ENCODE measurements around the gene BRSK2. TPM values are rescaled to one million over a fixed set of nuclear protein-coding genes. Genes with fewer than 3 reads are reported as not detected.

Gene BRSK2
- total RNA-seq, 4 donors from 2014 or later, result 0.23 to 0.68 TPM; not detected in 2

GRCh38 chr11:1473011-1473628, 83.4 kb downstream of the BRSK2 start:
- H3K4me3 ChIP-seq (ENCODE audit: low read depth, poor library complexity, severe bottlenecking), result no peak overlapping the region
- 91 to 97% methylated on average over 11 to 12 of the region's 12 CpGs for WGBS, 2 donors
- no peak for TF ChIP-seq POLR2A (IDR thresholded peaks at IDR 0.05)
- TF ChIP-seq CTCF (IDR thresholded peaks at IDR 0.05), result no peak
- intact Hi-C loops (cut with DNase I; ENCODE audit: low total_unique reads), result no loop called here
- DNase-seq (ENCODE audit: low spot score in 2 of 2), result no peak

- H3K4me3 ChIP-seq (ENCODE audit: low read depth, poor library complexity, severe bottlenecking), result no peak overlapping the region
- intact Hi-C loops (cut with DNase I; ENCODE audit: low total_unique reads), result no loop called here
- 96% methylated on average over 21 to 22 of the region's 22 CpGs for whole genome bisulfite sequencing, 2 donors
- TF ChIP-seq POLR2A (IDR thresholded peaks at IDR 0.05) (no peak), CTCF (IDR thresholded peaks at IDR 0.05) (no peak)
- DNase-seq (ENCODE audit: low spot score in 2 of 2), result no peak
Observed at GRCh38 chr11:1473786-1474185, 84.1 kb downstream of the BRSK2 start.

GRCh38 chr11:1475841-1476240, 86.1 kb downstream of the BRSK2 start:
- no peak overlapping the region for H3K4me3 ChIP-seq (ENCODE audit: low read depth, poor library complexity, severe bottlenecking)
- DNase-seq (ENCODE audit: low spot score in 2 of 2), result no peak
- no peak for TF ChIP-seq CTCF (IDR thresholded peaks at IDR 0.05)
- no peak for TF ChIP-seq POLR2A (IDR thresholded peaks at IDR 0.05)
- WGBS, 2 donors, result 92 to 94% methylated on average over 12 of the region's 12 CpGs
- intact Hi-C loops (cut with DNase I; ENCODE audit: low total_unique reads), result no loop called here

DNA sequence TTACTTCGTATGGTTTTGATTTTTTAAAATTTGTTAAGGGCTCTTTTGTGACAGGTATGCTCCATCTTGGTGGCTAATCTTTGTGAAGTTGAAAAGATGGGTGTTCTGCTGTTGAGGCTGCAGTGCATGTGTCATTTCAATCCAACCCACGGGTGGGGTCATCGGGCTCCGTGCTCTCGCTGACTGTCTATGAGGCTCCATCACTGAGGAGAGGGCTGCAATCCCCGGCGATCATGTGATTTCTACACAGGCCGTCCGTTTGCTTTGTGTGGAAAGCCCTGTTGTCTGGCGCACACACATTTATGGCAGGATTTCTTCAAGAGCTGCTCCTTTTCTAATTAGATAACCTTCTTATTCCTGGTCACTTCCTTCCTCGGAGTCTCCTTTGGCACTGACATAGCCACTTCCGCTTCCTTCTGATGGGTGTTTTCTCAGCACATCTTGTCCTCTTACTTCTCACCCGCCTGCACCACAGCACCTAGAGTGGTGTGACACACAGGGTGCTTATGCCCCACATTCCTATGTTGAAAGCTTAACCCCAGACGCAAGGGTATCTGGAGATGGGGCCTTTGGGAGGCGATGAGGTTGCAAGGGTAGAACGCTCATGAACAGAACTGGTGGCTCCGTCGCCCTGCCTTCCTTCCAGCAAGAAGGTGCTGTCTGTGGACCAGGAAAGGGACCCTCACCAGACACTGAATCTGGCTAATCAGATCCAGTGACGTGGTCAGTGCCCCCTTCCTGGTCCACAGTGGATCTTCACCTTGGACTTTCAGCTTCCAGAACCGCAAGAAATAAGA, 87.4 kb downstream of the BRSK2 start:
- TF ChIP-seq CTCF (IDR thresholded peaks at IDR 0.05) (no peak), POLR2A (IDR thresholded peaks at IDR 0.05) (no peak)
- intact Hi-C loops (cut with DNase I; ENCODE audit: low total_unique reads), result no loop called here
- no peak overlapping the region for H3K4me3 ChIP-seq (ENCODE audit: low read depth, poor library complexity, severe bottlenecking)
- DNase-seq (ENCODE audit: low spot score in 2 of 2), result no peak
- WGBS, 2 donors, result 87 to 92% methylated on average over 20 of the region's 20 CpGs

DNA sequence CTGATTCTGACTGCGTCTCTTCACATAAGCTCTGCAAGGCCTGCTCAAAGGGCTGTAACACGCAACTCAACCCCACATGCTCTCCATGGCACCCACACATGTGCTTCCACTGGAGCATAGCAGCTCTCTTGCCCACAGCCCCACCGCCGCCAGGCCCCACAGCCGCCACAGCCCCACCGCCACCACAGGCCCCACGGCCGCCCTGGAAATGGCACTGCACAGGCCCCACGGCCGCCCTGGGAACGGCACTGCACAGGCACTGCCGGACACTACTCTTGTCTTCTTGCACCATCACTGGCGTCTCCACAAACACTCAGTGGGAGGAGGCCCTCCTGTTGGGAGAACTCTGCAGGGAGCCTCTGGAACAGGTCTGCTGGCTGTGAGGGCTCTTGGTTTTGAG, 88.3 kb downstream of the BRSK2 start:
- intact Hi-C loops (cut with DNase I; ENCODE audit: low total_unique reads), result no loop called here
- no peak for DNase-seq (ENCODE audit: low spot score in 2 of 2)
- 94 to 95% methylated on average over 13 of the region's 13 CpGs for WGBS, 2 donors
- no peak overlapping the region for H3K4me3 ChIP-seq (ENCODE audit: low read depth, poor library complexity, severe bottlenecking)
- no peak for TF ChIP-seq POLR2A (IDR thresholded peaks at IDR 0.05)
- no peak for TF ChIP-seq CTCF (IDR thresholded peaks at IDR 0.05)
